Gastroesophageal sphincter (tissue), 3 donors: ENCODE results near the gene ACKR3.

ENCODE experiments used
- CTCF ChIP-seq, 4 experiments: fragments of 200-600 bp in 2 of 4; fragments of 450-650 bp in 2 of 4; sonication (generic) in 1 of 4; IDR thresholded peaks; one replicate each; pipeline ENCODE4 v1.5.1; 2017 to 2019; ENCODE audit warnings: antibody characterized with exemption in 4 of 4, mild to moderate bottlenecking in 2 of 4, moderate library complexity in 2 of 4
- EP300 ChIP-seq: sonication (generic); formaldehyde crosslinking; IDR thresholded peaks from one replicate; pipeline ENCODE4 v1.6.1; 2017; ENCODE audit warnings: antibody characterized with exemption, mild to moderate bottlenecking
- POLR2A ChIP-seq, 2 donors: fragments of 450-650 bp; IDR thresholded peaks; one replicate each; pipeline ENCODE4 v1.6.1; 2017; ENCODE audit warnings: antibody characterized with exemption in 2 of 2, mild to moderate bottlenecking in 2 of 2, moderate library complexity in 1 of 2

GRCh38 chr2:236628981-236629605 lies 59.5 kb downstream of the ACKR3 start:
- no peak for TF ChIP-seq CTCF (IDR thresholded peaks at IDR 0.05)
- no peak for TF ChIP-seq POLR2A (IDR thresholded peaks at IDR 0.05)
- no peak for TF ChIP-seq EP300
